Stimulated activated CD4-positive, alpha-beta T cell treated with anti-CD3 and anti-CD28 coated beads, Interleukin-2, amount 100 ng/mL, for 24 hours (primary cell): Measurements from ENCODE around the gene GSG1.
"Not testable (repeated sequence)": the region's sequence is repeated elsewhere in the genome, so short reads cannot be mapped to it uniquely, and the experiment has no call there.

Source experiments
- DNase-seq, 2 donors: peaks; one replicate each; pipeline ENCODE4 v3.0.0-alpha.2; 2020

Gene GSG1

DNA sequence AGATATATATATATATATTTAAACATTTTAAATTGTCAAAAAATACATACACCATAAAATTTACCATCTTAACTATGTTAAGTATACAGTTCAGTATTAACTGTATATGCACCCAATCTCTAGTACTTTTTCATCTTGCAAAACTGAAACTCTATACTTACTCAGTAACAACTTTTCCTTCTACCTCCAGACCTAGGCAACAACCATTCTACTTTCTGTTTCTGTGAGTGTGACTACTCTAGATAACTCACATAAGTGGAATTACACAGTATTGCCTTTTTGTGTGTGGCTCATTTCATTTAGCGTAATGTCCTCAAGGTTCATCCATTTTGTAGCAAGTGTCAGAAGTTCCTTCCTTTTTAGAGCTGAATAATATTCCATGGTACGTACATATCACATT is 51.0 kb downstream of the GSG1 start:
- no peak for DNase-seq

DNA sequence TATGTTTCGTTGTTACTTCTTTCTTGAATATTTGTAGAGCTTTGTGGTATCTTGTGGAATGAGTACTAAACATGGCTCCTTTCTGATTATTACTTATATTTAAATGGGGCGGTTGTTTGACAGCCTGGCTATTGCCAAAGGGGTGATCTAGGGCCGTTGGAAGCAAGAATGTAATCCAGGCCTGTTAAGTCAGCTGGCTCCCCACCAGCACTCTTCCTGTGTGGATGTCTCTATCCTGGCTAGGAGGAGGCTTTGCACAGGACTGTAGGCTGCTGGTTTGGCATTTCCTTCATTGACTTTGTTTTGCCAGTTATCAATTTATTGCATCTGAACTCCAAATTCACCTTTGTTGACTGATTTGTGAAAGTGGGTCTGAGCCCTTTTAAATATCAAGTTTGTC is 53.7 kb downstream of the GSG1 start:
- no peak for DNase-seq

DNA sequence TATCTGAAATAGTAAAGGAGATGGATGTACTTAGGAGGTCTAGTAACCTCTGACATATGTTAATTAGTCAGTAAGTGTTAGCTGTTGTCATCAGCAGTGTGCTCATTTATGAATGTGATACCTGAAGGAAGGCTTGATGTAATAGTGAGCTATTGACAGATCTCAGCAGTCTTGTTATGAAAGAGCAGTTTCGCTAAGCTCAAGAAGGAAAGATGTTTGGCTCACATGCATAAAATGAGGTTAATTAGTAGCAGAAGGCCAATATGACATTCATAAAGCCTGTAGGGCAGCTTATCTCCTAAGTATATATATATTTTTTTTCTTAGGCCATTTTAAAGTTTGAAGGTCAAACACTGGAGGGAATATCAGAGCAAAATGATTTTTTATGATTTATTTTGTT is 56.5 kb downstream of the GSG1 start:
- no peak for DNase-seq

DNA sequence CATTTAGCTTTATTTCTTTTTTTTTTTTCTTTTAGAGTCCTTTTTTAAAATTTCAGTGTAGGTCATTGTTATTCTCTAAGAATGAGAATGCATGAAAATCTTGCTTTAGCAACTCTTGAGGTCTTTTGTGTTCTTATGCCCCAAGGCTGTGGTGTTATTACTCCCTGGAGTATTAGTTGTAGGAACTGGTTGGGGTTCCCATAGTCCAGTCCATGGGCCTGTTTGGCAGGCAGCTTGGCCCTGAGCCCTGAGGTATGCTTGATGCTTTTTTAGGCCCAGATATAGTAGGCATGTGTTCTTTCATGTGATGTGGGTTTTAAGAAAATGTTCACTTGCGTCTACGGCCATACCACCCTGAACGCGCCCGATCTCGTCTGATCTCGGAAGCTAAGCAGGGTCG is 57.7 kb downstream of the GSG1 start:
- DNase-seq: no peak

DNA sequence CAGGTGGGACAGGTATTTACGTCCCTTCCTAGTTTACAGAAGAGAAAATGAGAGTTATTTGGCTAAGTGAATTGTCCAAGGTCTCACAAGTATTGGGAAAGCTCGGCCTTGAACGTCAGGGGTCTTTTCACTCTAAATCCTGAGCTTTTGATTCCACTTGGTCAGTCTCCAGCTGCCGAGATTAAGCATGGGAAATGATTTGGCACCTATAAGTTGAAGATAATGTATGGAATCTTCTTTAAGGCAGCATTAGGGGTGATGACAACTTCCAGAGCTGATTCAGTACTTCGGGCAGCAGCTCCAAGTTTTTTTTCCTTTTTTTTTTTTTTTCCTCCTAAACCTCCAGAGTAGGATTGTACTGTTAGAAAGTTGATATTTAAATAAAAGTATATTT is 58.6 kb downstream of the GSG1 start:
- DNase-seq: no peak

DNA sequence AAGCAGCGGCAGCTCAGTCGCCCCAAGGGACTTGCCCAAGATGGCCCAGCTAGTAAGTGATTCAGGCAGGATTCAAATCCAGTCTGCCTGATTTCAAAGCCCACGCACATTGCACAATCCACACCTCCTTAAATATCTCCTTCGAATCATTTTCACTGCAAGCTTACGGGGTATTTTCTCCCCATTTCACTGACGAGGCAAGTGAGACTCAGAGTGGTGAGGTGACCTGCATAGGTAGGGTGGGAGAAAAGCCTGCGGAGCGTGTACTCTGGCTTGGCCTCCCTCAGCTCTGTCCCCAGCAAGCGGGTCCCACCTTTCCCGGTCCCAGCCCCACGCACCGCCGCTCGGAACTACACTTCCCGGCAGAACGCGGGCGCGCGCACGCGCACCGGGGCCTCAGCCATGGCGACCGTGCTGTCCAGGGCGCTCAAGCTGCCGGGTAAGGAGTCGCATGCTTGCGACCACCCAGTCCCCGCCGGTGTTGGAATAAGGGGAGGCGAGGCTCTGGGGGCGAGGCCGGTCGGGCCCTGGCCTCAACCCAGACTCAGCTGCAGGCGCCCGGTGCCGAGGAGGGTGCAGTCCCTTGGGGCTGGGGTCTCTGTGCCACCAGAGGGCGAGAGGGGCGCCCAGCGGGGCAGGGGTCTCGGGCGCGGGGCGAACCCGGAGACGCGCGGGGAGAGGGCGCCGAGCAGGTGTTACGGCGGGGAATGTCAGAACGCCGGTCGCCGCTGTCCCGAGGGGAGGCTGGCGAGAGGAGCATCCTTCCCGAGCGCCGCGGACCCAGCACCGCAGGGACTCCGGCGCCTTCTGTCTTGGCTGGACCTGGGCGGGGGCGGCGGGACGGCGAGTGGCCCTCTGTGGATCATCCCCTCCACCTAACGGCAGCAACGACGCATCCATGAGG is 59.2 kb downstream of the GSG1 start, which contains the start of gene FAM234B:
TSS of gene FAM234B (plus strand) at position 380 of the 904 bp plus-strand sequence. CDS start at position 403, 23 bp downstream.
- DNase-seq: peak; percentile 77 to 84

DNA sequence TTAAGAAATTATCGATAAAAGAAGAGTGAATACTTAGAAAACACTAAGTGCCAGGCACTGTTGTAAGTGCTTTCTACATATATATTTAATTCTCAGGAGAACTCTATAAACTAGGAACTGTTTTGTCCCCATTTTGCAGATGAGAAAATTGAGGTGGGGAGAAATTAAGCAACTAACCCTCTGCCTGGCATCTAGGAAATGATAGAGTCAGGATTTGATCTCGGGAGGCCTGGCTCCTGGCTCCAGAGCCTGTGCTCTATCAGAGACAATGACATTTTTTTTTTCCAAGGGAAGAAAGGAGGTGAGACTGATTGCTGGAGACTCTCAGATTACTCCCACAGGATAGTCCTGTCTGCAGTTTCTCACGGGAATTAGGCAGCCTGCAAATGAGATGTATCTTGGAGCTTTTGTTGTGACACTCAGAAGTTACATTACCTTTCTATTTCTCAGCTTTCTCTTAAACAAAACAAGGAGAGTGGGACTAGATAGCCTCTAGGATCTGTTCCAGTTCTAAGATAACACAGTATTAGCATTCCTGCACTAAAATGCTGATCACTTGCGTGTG is 60.7 kb downstream of the GSG1 start:
- no peak for DNase-seq

DNA sequence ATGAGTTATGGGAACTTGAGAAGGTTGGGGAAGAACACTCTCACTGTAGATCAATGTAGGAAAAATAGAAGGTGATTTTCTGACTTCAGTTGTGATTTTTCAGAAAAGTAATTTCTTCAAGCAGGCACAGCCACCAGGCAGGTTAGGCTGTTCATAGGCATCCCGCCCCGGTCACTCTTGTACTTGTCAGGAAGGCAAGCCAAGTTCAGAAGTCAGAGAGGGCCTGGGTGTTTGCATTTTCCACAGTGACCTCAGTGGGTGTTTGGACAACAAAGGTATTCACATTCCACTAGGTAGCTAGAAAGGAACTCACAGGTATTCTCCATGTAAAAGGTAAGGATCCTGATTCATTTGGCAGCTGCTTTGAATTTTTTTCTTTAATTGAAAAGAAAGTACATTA is 62.2 kb downstream of the GSG1 start:
- no peak for DNase-seq

DNA sequence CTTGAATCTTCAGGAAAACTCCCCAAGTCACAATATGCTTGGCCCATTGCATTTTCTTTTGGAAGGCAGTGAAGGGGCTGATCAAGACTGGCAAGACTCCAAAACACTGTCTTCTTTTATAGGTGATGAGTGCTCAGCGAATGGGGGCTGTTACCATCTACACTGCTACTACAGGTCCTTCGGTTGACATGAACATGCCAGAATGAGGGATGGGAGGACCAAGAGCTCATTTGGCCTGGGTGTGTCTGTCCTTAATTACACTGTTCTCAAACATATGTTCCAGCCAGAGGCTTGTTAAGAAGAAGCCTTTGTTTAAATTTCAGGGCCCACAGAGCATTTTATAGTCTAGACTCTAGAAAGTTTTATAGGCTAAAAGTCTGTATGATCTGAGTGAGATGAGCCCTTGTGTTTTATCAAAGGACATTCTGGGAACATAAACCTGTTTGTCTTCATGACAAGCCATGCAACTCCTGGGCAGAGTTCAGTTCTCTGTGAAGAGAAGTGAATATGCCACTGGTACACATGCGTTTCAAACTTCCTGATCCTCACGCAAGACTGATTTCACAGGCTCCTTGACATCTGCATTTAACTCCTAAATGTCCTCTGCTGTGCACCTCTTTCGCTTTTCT is 64.0 kb downstream of the GSG1 start:
- DNase-seq: no peak

DNA sequence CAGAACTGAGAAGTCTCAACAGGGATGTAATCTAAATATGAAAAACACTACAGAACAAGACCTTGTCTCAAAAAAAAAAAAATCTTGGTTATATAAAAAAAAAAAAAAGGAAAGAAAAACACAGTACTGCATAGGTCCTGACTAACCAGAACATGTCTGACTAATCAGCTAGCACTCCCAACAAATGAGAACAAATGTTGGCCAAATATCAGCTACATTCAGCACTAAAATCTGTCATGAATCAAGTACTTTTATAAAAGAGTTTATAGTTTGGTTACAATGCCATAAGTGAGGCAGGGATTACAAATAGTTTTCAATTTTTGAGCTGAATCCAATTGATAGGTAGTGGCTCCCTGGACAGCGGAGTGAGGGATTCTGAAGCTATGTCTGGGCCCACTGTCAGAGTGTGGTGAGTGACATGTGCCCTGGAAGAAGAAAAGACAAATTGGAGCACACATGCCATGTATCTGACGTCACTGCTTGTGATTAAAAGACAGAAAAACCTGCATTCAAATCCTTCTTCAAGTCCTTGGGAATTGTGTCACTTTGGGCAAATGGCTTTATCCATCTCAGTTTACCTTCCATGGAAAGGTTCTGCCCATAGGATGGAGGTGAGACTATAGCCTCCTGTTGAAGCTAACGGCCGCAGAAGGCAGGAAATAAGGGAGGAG is 64.8 kb downstream of the GSG1 start:
- DNase-seq: no peak

DNA sequence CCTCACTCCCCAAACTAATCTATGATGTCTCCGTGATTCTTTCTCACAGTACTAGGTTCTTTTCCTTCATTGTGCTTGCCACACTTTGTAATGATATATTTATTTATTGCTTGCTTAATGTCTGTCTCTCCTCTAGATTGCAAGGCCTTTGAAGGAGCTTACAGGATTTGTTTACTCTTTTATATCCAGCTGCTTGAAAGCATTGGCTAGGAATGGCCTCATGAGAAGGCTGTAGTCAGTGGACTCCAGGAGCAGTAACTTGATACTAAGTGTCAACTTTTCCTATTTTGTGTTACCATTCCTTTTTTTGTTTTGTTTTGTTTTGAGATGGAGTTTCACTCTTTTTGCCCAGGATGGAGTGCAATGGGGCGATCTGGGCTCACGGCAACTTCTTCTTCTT is 66.6 kb downstream of the GSG1 start:
- no peak for DNase-seq

DNA sequence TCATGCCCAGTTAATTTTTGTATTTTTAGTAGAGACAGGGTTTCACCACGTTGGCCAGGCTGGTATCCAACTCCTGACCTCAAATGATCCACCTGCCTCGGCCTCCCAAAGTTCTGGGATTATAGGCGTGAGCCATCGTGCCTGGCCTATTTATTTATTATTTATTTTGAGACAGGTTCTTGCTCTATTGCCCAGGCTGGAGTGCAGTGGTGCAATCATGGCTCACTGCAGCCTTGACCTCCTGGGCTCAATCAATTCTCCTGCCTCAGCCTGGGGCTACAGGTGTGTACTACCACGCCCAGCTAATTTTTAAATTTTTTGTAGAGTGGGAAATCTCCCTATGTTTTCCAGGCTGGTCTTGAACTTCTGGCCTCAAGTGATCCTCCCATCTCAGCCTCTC is 68.1 kb downstream of the GSG1 start:
- not testable (repeated sequence) for DNase-seq
